HEK293T (cell line): ENCODE results near the gene RAPGEF6.

ENCODE experiments used
- SUZ12 ChIP-seq: fragments of 450-650 bp; IDR thresholded peaks from 2 replicates; pipeline ENCODE4 v1.6.1; 2016; ENCODE audit warnings: mild to moderate bottlenecking
- TARDBP ChIP-seq: fragments of 450-650 bp; IDR thresholded peaks from 2 replicates; pipeline ENCODE4 v1.6.1; 2016

- TF ChIP-seq SUZ12: no peak
- TF ChIP-seq TARDBP: no peak
These were observed 19.1 kb downstream of the RAPGEF6 start for GRCh38 chr5:131615957-131616356.
